BJ (cell line): Measurements from ENCODE around the gene AHNAK2. TPM values are rescaled to one million over a fixed set of nuclear protein-coding genes. Genes with fewer than 3 reads are reported as not detected.

Experiments used
- CTCF ChIA-PET: fragments of 350-600 bp; formaldehyde crosslinking; extraction: SDS; loops from one replicate; lab custom pipeline; 2021; ENCODE audit warnings: antibody characterized with exemption, inconsistent platforms; lab: Yijun Ruan, JAX
- POLR2A ChIA-PET: fragments of 300-600 bp; sonication (Branson Sonifier 250); formaldehyde crosslinking; extraction: SDS; loops from one replicate; lab custom pipeline; 2021; ENCODE audit warnings: antibody characterized with exemption; lab: Charles Lee
- DNase-seq: peaks from one replicate; pipeline ENCODE4 v3.0.0-alpha.2; 2011; ENCODE audit warnings: low read depth
- H3K27me3 ChIP-seq: 2 replicates; pipeline ENCODE4 v1.6.0; 2011; ENCODE audit warnings: low read length; ENCODE audit not compliant: control insufficient read depth, insufficient read depth
- H3K36me3 ChIP-seq: 2 replicates; pipeline ENCODE4 v1.5.1; 2011; ENCODE audit warnings: low read length; ENCODE audit not compliant: control insufficient read depth, insufficient read depth
- H3K4me3 ChIP-seq: 2 replicates; pipeline ENCODE4 v1.5.1; 2011; ENCODE audit warnings: low read depth, mild to moderate bottlenecking, control low read depth, low read length
- polyA plus RNA-seq: library from polyadenylated mRNA; depleted of rRNA; stranded (reverse); fragments of >200 nt; gene quantifications from 2 replicates; pipeline ENCODE4 v1.2.3, GENCODE V29; 2011
- TF ChIP-seq, protein P1 (sequence below): IDR thresholded peaks from 2 replicates; pipeline ENCODE4 v1.5.1; 2011; ENCODE audit warnings: low read depth, mild to moderate bottlenecking, control low read depth, inconsistent platforms, low read length, moderate library complexity; ENCODE audit not compliant: insufficient read depth

The AHNAK2 gene
- polyA plus RNA-seq, 1 experiment: 6.5 TPM

DNA sequence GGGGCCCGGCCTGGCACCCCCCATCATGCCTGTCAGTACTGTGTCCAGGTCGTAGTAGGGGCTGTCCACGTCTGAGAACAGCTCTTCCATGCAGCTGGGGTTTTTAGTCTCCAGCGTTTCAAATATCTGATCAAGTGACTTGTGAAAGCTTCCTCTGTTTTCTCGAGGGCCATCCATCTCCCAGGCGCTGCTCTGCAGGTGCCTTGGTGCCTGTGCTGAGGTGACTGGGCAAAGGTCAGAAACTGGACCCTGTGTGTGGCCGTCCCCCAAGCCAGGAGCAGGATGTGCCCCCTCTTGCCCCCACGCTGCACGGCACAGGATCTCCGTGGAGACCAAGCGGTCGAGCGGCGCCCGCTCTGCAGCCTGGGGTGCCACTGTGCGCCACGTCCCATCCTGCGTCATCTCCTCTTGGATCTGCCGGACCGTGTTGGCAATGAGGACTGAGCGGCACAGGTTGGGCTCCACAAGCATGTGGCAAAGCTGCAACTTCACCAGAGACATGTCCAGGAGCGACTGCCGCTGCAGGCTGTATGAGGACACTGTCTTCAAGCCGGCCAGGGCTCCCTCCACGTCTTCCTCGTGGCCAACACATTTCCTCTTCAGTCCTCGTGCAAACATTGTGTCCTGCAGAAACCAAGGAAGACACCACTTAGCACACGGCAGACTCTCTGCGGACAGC is 33.3 kb upstream of the AHNAK2 start:
- no peaks in the 10 kb centered on the region for H3K27me3 ChIP-seq
- H3K36me3 ChIP-seq: peaks cover 10% of the 10 kb centered on the region
- ChIA-PET CTCF (interaction anchor here (0.6 to 3.4 kb wide), 4 partner anchors 12 to 38 kb away, joined by 3 to 8 read pairs (median 4); no protein-coding TSS in a partner anchor), POLR2A (no interaction called here)
- no peak for DNase-seq
- TF ChIP-seq, protein P1, sequence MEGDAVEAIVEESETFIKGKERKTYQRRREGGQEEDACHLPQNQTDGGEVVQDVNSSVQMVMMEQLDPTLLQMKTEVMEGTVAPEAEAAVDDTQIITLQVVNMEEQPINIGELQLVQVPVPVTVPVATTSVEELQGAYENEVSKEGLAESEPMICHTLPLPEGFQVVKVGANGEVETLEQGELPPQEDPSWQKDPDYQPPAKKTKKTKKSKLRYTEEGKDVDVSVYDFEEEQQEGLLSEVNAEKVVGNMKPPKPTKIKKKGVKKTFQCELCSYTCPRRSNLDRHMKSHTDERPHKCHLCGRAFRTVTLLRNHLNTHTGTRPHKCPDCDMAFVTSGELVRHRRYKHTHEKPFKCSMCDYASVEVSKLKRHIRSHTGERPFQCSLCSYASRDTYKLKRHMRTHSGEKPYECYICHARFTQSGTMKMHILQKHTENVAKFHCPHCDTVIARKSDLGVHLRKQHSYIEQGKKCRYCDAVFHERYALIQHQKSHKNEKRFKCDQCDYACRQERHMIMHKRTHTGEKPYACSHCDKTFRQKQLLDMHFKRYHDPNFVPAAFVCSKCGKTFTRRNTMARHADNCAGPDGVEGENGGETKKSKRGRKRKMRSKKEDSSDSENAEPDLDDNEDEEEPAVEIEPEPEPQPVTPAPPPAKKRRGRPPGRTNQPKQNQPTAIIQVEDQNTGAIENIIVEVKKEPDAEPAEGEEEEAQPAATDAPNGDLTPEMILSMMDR: no peak
- no peak overlapping the region for H3K4me3 ChIP-seq

DNA sequence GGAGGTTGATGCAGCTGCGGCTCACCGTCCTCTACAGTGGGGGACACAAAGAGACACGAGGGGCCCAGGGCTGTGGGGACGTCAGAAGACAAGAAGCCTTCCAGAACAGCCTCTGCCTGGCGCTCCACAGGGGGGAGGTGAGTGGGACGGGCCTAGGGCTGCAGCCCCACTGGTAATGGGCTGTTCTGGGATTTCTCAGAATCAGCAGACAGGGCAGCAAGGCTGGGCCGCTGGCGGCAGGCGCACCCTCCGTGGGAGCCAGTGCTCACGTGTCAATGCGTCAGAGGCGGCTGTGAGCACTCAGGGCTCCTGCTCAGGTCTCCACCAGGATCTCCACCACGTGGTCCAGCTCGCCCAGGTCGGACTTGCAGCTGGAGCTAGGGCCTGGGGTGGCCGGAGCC is 32.7 kb upstream of the AHNAK2 start:
- POLR2A ChIA-PET: no interaction called here
- CTCF ChIA-PET: interaction anchor here (1.6 to 3.4 kb wide), 2 partner anchors 35 to 37 kb away, joined by 4 to 8 read pairs; no protein-coding TSS in a partner anchor

DNA sequence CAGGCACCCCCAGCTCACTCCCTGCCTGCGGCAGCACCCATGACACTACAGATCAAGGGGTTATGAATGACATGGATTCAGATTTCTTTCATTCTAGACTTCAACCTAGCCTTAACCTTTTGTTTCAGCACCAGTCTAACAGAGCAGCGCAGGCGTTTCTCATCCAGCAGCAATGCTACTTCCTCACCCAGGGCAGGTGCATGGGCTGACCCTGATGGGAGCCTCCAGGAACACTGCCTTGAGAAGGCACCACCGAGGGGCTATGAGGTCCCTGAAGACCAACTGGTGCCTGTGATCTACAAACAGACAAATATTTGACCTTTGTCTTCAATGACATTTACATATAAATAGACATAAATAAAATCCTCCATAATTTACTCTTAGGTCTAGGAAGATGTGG is 31.9 kb upstream of the AHNAK2 start:
- Histone ChIP-seq H3K27me3 (no peaks in the 10 kb centered on the region), H3K36me3 (peaks cover 10% of the 10 kb centered on the region), H3K4me3 (no peak overlapping the region)
- no peak for DNase-seq
- TF ChIP-seq, protein P1: no peak
- POLR2A ChIA-PET: no interaction called here
- CTCF ChIA-PET: interaction anchor here (1.6 to 3.4 kb wide), 2 partner anchors 34 to 37 kb away, joined by 4 to 8 read pairs; no protein-coding TSS in a partner anchor

More for the DNA sequence above, 32.7 kb upstream of the AHNAK2 start:
- TF ChIP-seq, protein P1: no peak
- Histone ChIP-seq H3K36me3 (peaks cover 10% of the 10 kb centered on the region), H3K27me3 (no peaks in the 10 kb centered on the region), H3K4me3 (no peak overlapping the region)
- no peak for DNase-seq

DNA sequence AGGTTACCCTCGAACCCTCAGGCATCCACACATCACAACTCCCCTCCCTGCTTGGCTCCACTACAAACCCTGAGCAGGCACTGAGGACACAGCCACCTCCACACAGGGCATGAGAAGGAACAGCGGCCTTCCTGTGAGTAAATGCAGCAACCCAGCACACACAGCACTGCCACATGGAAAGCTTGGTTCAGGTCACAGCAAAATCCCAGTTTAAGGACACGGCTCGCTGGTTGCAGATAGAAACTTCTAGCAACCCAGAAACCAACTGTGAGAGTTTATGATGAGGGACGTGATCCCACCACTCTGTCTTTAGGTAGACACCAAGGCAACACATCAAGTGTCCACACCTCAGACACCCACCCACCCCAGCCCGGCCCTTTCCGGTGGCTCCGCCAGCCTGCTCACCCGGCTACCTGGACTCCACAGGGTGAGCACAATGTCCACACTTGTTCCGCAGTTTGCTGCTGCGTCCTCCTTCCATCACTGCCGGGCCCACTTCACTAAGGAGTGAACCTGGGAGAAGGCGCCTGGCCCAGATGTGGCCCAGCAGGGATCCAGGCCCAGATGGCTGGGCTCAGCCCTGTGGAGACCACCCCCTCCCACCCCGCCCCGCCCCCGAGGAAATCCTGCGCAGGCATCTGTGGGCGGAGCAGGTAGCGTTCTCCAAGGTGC is 29.6 kb upstream of the AHNAK2 start:
- TF ChIP-seq, protein P1: no peak
- POLR2A ChIA-PET: no interaction called here
- no peak overlapping the region for H3K4me3 ChIP-seq
- DNase-seq: no peak
- peaks cover 10% of the 10 kb centered on the region for H3K36me3 ChIP-seq
- CTCF ChIA-PET: no interaction called here
- H3K27me3 ChIP-seq: no peaks in the 10 kb centered on the region

DNA sequence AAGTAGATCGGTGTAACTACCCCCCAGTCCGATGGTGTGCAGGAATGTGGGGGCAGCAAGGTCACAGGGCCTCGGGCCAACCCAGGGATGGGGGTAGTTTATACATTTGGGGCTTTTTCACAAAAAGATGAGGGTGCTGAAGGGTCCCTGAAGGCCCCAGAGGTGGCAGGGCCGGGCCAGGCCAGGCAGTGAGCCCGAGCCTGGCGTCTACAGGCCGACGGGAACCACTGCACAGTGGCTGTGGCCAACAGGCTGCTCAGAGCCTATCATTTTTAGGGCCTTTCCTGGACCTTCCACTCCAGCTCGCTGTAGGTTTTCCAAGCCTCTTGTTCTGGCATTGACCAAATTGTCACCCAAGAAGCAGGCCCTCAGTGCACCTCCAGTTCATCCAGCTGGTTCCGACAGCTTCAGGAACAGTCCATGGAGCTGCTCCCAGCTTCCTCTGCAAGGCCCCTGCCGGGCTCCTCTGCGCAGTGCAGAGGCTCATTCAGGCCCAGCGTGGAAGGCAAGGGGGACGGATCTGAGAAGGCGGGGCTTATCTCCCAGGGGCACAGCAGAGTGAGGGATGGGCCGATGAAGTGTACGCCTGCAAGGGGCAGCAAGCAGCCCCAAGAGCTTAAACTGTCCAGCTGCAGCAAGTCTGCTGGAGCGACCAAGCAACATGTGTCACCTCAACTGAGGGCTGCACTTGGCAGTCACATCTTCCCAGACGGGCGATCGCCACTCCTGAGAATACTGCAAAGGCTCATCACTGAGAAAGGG is 28.8 kb upstream of the AHNAK2 start:
- Histone ChIP-seq H3K27me3 (no peaks in the 10 kb centered on the region), H3K4me3 (no peak overlapping the region), H3K36me3 (peaks cover 10% of the 10 kb centered on the region)
- POLR2A ChIA-PET: no interaction called here
- CTCF ChIA-PET: no interaction called here
- no peak for DNase-seq
- TF ChIP-seq, protein P1: no peak
